ENCODE results near the gene ADRB2.

Gene ADRB2

GRCh38 chr5:148858547-148858946 is 32.1 kb downstream of the ADRB2 start:
- FAIRE-seq (no peak), DNase-seq (ENCODE audit: insufficient read length, low spot score) (no peak)
- TF ChIP-seq CTCF (IDR thresholded peaks at IDR 0.05; ENCODE audit: insufficient read depth, missing control alignments): no peak

- no peak for DNase-seq (ENCODE audit: insufficient read length, low spot score)
- no peak for TF ChIP-seq CTCF (IDR thresholded peaks at IDR 0.05; ENCODE audit: insufficient read depth, missing control alignments)
- no peak for FAIRE-seq
These were observed 33.3 kb downstream of the ADRB2 start for GRCh38 chr5:148859703-148860102.

GRCh38 chr5:148860599-148860998 is 34.2 kb downstream of the ADRB2 start:
- no peak for FAIRE-seq
- no peak for DNase-seq (ENCODE audit: insufficient read length, low spot score)
- TF ChIP-seq CTCF (IDR thresholded peaks at IDR 0.05; ENCODE audit: insufficient read depth, missing control alignments): no peak

- FAIRE-seq (no peak), DNase-seq (ENCODE audit: insufficient read length, low spot score) (no peak)
- TF ChIP-seq CTCF (IDR thresholded peaks at IDR 0.05; ENCODE audit: insufficient read depth, missing control alignments): no peak
These were observed 34.7 kb downstream of the ADRB2 start for GRCh38 chr5:148861088-148861487.

- no peak for TF ChIP-seq CTCF (IDR thresholded peaks at IDR 0.05; ENCODE audit: insufficient read depth, missing control alignments)
- FAIRE-seq: no peak
These were observed 35.3 kb downstream of the ADRB2 start for GRCh38 chr5:148861696-148862095.

GRCh38 chr5:148864113-148864841 is 37.9 kb downstream of the ADRB2 start:
- FAIRE-seq (no peak), DNase-seq (ENCODE audit: insufficient read length, low spot score) (no peak)
- no peak for TF ChIP-seq CTCF (IDR thresholded peaks at IDR 0.05; ENCODE audit: insufficient read depth, missing control alignments)

More at GRCh38 chr5:148861696-148862095, 35.3 kb downstream of the ADRB2 start:
- DNase-seq (ENCODE audit: insufficient read length, low spot score): no peak

- FAIRE-seq (no peak), DNase-seq (ENCODE audit: insufficient read length, low spot score) (no peak)
- TF ChIP-seq CTCF (IDR thresholded peaks at IDR 0.05; ENCODE audit: insufficient read depth, missing control alignments): no peak
These were observed 39.6 kb downstream of the ADRB2 start for GRCh38 chr5:148866024-148866423.

Measured in D721Med (cell line).